ENCODE measurements around the gene IFNA5.

- TF ChIP-seq, protein P1, sequence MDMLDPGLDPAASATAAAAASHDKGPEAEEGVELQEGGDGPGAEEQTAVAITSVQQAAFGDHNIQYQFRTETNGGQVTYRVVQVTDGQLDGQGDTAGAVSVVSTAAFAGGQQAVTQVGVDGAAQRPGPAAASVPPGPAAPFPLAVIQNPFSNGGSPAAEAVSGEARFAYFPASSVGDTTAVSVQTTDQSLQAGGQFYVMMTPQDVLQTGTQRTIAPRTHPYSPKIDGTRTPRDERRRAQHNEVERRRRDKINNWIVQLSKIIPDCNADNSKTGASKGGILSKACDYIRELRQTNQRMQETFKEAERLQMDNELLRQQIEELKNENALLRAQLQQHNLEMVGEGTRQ (IDR thresholded peaks at IDR 0.05) = no peak
- TF ChIP-seq SMC3 (IDR thresholded peaks at IDR 0.05) (no peak), HDAC2 (IDR thresholded peaks at IDR 0.05) (no peak), REST (IDR thresholded peaks at IDR 0.05) (no peak), CTCF (IDR thresholded peaks at IDR 0.05) (no peak), CHD4 (IDR thresholded peaks at IDR 0.05; ENCODE audit: borderline replicate concordance) (no peak), ZC3H11A (IDR thresholded peaks at IDR 0.05) (no peak), RFX5 (IDR thresholded peaks at IDR 0.05) (no peak), MAFK (IDR thresholded peaks at IDR 0.05; ENCODE audit: partially characterized antibody) (no peak), POLR2A (IDR thresholded peaks at IDR 0.05; ENCODE audit: low read length) (no peak), MAX (IDR thresholded peaks at IDR 0.05) (no peak), BHLHE40 (IDR thresholded peaks at IDR 0.05; ENCODE audit: low read depth, low read length) (no peak)
Observed at GRCh38 chr9:21267485-21268346, 37.4 kb downstream of the IFNA5 start.

Data from A549 (cell line).